Activated B cell treated with CpG ODN at 0.5 μM for 24 hours (primary cell): ENCODE measurements around the gene AGRN. TPM values are rescaled to one million over a fixed set of nuclear protein-coding genes. Genes with fewer than 3 reads are reported as not detected.
A peak's percentile ranks its signal among the peaks of the same experiment; 100 is the strongest.
"Not testable (repeated sequence)": the region's sequence is repeated elsewhere in the genome, so short reads cannot be mapped to it uniquely, and the experiment has no call there.

Experiments
- ATAC-seq: fragments of 200-7000 bp; cut with Tn5 transposase; one replicate; pipeline ENCODE4 v1.10.0; 2021; ENCODE audit warnings: low read depth, mild to moderate bottlenecking, moderate library complexity
- CTCF ChIA-PET: fragments of 350-600 bp; sonication (Branson Sonifier 250); formaldehyde crosslinking; loops from one replicate; lab custom pipeline; 2021; ENCODE audit warnings: antibody characterized with exemption; lab: Charles Lee
- POLR2A ChIA-PET: fragments of 350-600 bp; sonication (Branson Sonifier 250); formaldehyde crosslinking; loops from one replicate; lab custom pipeline; 2021; ENCODE audit warnings: antibody characterized with exemption; lab: Charles Lee
- DNase-seq: peaks from one replicate; pipeline ENCODE4 v3.0.0; 2022
- H3K27ac Mint-ChIP-seq: one replicate; pipeline ENCODE4 v1.8.0; 2020; ENCODE audit warnings: mixed read lengths
- H3K27me3 Mint-ChIP-seq: one replicate; pipeline ENCODE4 v1.8.0; 2021; ENCODE audit warnings: mixed read lengths
- H3K36me3 Mint-ChIP-seq: one replicate; pipeline ENCODE4 v1.8.0; 2021; ENCODE audit warnings: low read depth, mixed read lengths
- H3K4me1 Mint-ChIP-seq: one replicate; pipeline ENCODE4 v1.8.0; 2021; ENCODE audit warnings: mixed read lengths
- H3K4me3 Mint-ChIP-seq: one replicate; pipeline ENCODE4 v1.8.0; 2020; ENCODE audit warnings: mild to moderate bottlenecking, mixed read lengths
- H3K9me3 Mint-ChIP-seq: one replicate; pipeline ENCODE4 v1.8.0; 2020; ENCODE audit warnings: mixed read lengths
- intact Hi-C: fragments of 100-400 bp; cut with micrococcal nuclease; formaldehyde crosslinking; loops from one replicate; pipeline ENCODE4 v1.15.1; 2024
- total RNA-seq: library from RNA; stranded (reverse); gene quantifications from 2 replicates; pipeline ENCODE4 v1.2.3, GENCODE V29; 2022
- TF ChIP-seq, protein P1 (sequence below): fragments of 200-600 bp; IDR thresholded peaks from one replicate; pipeline ENCODE4 v1.8.0; 2022; ENCODE audit warnings: antibody characterized with exemption, mild to moderate bottlenecking

The AGRN gene
- total RNA-seq, 1 donor from 2014 or later: 27.1 TPM

DNA sequence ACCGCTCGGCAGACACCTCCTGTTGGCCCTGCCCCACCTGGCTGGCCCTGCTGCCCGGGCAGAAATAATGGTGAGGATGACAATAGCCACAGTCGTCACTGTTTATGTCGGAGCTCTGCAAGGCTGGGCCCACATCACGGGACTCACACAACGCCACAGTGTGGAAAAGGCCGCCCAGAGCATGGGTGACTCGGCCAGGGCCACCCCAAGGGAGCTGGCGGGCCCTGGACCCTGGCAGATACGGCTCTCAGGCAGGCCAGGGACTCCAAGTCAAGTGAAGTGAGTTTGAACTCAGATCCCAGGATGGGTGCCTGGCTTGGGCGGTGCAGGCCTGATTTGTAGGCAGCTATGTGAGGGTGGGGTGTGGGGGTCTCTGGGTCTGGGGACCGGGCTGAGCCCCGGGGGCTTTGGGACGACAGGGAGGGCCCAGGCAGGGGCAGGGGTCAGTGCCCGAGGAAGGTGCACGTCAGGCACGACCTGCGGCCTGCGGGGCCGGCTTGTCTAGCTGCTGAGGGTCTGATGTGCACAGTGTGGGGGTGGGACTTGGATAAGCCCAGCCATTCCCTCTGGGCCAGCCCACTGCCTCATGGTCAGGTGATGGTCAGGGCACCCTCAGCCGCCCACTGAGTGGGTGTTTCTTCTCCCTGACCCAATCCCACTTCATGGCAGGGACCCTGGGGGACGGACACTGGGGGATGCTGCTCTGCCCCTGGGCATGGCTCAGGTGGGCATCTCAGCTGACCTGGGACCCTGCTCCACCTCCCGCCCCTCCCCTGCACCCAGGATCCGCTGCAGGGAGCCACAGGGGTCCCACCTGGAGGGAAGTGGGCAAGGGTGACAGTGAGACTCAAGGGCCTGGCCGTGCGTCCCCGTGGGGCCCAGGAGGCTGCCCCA, 53.2 kb downstream of the AGRN start:
- H3K27me3 Mint-ChIP-seq: peaks cover 7% of the 10 kb centered on the region
- ATAC-seq (no peak), DNase-seq (no peak)
- H3K36me3 Mint-ChIP-seq: no peaks in the 10 kb centered on the region
- ChIA-PET POLR2A (no interaction called here), CTCF (interaction anchor here (1.4 kb wide), 1 partner anchor 219 kb away, joined by 3 read pairs; no protein-coding TSS in a partner anchor)
- H3K4me1 Mint-ChIP-seq: peaks cover 21% of the 10 kb centered on the region
- no peak overlapping the region for H3K27ac Mint-ChIP-seq
- no peaks in the 10 kb centered on the region for H3K9me3 Mint-ChIP-seq
- TF ChIP-seq, protein P1, sequence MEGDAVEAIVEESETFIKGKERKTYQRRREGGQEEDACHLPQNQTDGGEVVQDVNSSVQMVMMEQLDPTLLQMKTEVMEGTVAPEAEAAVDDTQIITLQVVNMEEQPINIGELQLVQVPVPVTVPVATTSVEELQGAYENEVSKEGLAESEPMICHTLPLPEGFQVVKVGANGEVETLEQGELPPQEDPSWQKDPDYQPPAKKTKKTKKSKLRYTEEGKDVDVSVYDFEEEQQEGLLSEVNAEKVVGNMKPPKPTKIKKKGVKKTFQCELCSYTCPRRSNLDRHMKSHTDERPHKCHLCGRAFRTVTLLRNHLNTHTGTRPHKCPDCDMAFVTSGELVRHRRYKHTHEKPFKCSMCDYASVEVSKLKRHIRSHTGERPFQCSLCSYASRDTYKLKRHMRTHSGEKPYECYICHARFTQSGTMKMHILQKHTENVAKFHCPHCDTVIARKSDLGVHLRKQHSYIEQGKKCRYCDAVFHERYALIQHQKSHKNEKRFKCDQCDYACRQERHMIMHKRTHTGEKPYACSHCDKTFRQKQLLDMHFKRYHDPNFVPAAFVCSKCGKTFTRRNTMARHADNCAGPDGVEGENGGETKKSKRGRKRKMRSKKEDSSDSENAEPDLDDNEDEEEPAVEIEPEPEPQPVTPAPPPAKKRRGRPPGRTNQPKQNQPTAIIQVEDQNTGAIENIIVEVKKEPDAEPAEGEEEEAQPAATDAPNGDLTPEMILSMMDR: no peak
- H3K4me3 Mint-ChIP-seq: no peak overlapping the region
- intact Hi-C loops: no loop called here

DNA sequence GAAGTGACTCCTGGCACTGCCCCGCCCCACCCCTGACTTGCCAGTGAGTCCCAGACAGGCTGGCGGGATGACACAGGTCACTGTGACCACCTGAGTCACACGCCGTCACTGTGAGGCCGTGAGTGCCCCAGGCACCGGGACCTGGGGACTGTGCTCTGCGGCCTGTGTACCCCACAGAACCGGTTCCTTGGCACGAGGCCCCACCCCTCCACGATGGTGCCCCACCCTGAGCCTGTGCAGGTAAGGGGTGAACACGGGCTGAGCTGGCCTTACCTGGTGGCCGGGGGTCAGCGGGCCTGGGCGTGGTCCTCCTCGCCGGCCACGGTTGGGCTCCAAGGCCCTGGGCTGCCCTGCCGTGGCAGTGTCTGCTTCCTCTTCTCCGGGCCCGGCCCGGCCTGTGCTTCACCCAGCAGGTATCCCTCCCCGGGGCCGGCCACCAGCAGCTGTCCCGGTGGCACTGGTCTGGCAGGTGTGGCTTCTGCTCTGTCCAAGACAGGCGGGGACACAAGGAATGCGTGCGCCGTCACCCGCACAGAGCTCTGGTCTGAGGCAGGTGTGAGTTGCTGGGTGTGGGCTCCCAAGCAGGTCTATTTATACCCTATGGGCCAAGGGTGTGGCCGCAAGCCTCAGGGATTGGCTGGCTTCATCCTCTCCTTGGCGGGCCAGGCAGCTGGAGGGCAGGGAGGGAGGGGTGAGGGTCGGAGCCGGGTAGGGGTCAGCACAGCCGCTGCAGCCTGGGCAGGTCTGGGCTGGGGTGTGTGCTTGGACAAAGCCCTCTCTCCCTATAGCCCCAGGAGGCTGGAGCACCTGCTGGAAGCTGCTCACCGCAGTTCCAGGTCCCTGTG, 54.0 kb downstream of the AGRN start, which contains the start of gene RNF223:
TSS of gene RNF223 (minus strand) at position 564 of the 845 bp plus-strand sequence. CDS start 1,740 bp downstream, outside the sequence.
- H3K27ac Mint-ChIP-seq: no peak within 1 kb of the TSS
- no peaks in the 10 kb centered on the region for H3K9me3 Mint-ChIP-seq
- DNase-seq (no peak), ATAC-seq (no peak)
- intact Hi-C loops: no loop called here
- ChIA-PET CTCF (no interaction called here), POLR2A (interaction anchor here (0.6 to 1.3 kb wide), 2 partner anchors 12 to 41 kb away, joined by 4 to 6 read pairs; no protein-coding TSS in a partner anchor)
- H3K27me3 Mint-ChIP-seq: peaks cover 7% of the 10 kb centered on the region
- H3K4me3 Mint-ChIP-seq: no peak within 1 kb of the TSS
- TF ChIP-seq, protein P1: no peak
- no peaks in the 10 kb centered on the region for H3K36me3 Mint-ChIP-seq
- H3K4me1 Mint-ChIP-seq: peaks cover 17% of the 10 kb centered on the region

DNA sequence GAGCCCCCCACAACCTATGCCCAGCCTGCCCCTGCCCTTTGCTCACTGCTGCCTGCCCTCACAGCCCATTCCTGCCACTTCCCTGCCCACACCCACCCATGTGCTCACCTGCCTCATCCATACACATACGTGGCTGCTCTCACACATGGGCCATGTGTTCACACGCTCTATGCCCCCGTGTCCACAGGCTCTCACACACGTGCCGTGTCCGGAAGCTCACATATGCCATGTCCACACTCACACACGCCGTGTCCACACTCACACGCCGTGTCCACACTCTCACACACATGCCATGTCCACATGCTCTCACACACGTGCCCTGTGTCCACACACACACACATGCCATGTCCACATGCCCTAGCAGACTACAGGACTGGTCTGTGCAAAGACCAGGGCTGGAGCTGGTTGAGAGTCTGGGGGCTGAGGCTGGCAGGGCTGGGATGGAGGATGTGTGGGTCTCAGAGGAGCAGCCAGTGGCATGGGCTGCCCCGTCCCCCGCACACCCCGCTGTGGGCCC, 54.8 kb downstream of the AGRN start:
- Mint-ChIP-seq H3K27me3 (peaks cover 7% of the 10 kb centered on the region), H3K4me3 (no peak overlapping the region), H3K36me3 (no peaks in the 10 kb centered on the region), H3K4me1 (peaks cover 20% of the 10 kb centered on the region), H3K9me3 (no peaks in the 10 kb centered on the region), H3K27ac (no peak overlapping the region)
- TF ChIP-seq, protein P1: no peak
- CTCF ChIA-PET: no interaction called here
- no peak for DNase-seq
- no peak for ATAC-seq
- intact Hi-C loops: no loop called here
- POLR2A ChIA-PET: interaction anchor here (0.6 to 1.3 kb wide), 3 partner anchors 12 to 62 kb away, joined by 3 to 6 read pairs (median 4); no protein-coding TSS in a partner anchor

DNA sequence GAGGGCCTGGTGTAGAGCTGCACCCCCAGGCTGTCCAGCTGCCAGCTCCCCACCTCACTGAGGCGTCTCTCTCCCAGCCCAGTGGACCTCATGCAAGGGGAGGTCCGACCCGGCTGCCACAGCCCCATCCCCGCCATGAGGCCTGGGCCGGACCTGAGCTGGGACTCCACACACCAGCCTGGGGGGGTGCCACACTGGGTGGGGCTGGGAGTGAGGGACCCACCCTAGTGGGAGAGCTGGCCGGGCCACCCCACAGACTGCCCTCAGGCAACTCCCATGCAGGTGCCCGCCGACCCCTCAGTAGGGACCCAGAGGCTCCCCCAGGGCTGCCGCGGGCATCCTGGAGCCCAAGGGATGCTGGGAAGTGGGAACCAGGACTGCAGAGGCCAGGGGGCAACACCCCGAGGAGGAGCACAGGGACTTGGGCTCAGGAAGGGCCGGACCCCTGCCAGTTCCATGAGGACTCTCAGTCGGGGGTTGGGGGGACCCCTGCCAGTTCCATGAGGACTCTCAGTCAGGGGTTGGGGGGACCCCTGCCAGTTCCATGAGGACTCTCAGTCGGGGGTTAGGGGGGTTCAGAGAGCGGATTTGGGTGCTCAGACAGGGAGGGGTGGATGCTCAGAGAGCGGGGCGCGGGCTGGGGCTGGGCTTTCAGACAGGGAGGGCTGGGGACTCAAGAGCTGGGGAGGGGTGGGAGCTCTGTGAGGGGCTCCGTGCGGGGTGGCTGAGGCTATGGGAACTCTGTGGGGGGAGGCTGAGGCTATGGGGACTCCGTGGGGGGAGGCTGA, 55.4 kb downstream of the AGRN start:
- TF ChIP-seq, protein P1: no peak
- peak; percentile 15 for DNase-seq
- CTCF ChIA-PET: no interaction called here

GRCh38 chr1:1077396-1077795, 57.5 kb downstream of the AGRN start:
- POLR2A ChIA-PET, H3K4me1 Mint-ChIP-seq, H3K27ac Mint-ChIP-seq, ATAC-seq, H3K9me3 Mint-ChIP-seq, CTCF ChIA-PET, H3K27me3 Mint-ChIP-seq, H3K4me3 Mint-ChIP-seq, DNase-seq, intact Hi-C loops, H3K36me3 Mint-ChIP-seq: not testable (repeated sequence)

More for the DNA sequence above, 55.4 kb downstream of the AGRN start:
- Mint-ChIP-seq H3K4me1 (peaks cover 16% of the 10 kb centered on the region), H3K9me3 (no peaks in the 10 kb centered on the region), H3K36me3 (no peaks in the 10 kb centered on the region), H3K27ac (no peak overlapping the region), H3K27me3 (peaks cover 7% of the 10 kb centered on the region), H3K4me3 (no peak overlapping the region)
- POLR2A ChIA-PET: interaction anchor here (0.9 to 1.3 kb wide), 2 partner anchors 43 to 63 kb away, joined by 3 to 4 read pairs; no protein-coding TSS in a partner anchor
- ATAC-seq: no peak
- intact Hi-C loops: no loop called here
